ENCODE data around the gene ARHGEF39.
"Not testable (repeated sequence)": the region's sequence is repeated elsewhere in the genome, so short reads cannot be mapped to it uniquely, and the experiment has no call there.

Gene ARHGEF39

DNA sequence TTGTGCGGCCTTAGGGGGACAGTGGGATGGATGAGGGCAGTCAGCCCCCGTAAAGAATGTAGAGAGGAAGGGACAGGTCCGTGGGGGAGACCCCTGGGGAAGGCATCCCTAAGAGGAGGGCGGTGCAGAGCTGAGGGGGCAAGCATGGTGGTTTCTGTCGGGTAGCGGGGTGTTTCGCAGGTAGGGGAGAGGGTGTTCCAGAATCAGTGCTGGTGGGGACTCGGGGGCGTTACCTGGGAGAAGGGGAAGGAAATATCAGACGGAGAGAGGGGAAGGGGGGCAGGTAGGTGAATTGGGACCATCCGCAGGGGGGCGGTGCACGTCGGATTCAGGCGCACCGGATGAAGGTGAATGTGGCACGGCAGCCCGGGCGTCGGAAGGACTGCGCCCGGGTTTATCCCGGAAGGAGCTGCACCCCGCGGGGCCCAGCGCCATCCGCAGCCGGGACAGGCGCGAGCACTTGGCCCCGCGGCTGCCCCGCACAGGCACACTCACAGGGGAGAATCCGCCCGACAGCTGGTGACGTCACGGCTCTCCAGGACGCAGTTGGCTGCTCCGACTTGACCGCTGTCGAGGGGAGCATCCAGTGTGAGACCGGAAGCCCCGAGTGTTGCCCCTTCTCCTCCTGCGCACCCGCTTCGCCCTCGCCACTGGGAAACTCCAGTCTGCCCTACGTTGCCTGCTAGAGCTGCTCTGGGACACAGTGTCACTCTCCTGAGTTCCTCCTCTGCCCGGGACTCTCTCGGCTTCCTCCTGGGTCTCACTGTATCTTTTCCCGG lies 48.1 kb downstream of the ARHGEF39 start:
- peak; percentile 69 for DNase-seq

- no peak for DNase-seq
Observed at GRCh38 chr9:35615981-35616680, 48.9 kb downstream of the ARHGEF39 start.

GRCh38 chr9:35612843-35613242 lies 52.2 kb downstream of the ARHGEF39 start:
- DNase-seq, result no peak

- not testable (repeated sequence) for DNase-seq
Observed at GRCh38 chr9:35612066-35612465, 52.9 kb downstream of the ARHGEF39 start.

- DNase-seq, result peak; percentile 65
Observed at GRCh38 chr9:35611230-35611797, 53.7 kb downstream of the ARHGEF39 start.

GRCh38 chr9:35609820-35610163 lies 55.2 kb downstream of the ARHGEF39 start:
- no peak for DNase-seq
